Measurements from ENCODE around the gene FGF9.

The FGF9 gene

GRCh38 chr13:21670883-21671619 is at the start of gene FGF9:
Gene FGF9 (plus strand): TSS chr13:21671073. CDS start chr13:21671913, 840 bp downstream.
- Mint-ChIP-seq H3K27me3 (peaks cover 8% of the 10 kb centered on the region), H3K4me1 (peaks cover 44% of the 10 kb centered on the region), H3K27ac (peak within 1 kb of the TSS; percentile 72), H3K36me3 (no peaks in the 10 kb centered on the region), H3K4me3 (peak within 1 kb of the TSS; percentile 91), H3K9me3 (no peaks in the 10 kb centered on the region)

GRCh38 chr13:21625366-21625765 is 45.5 kb upstream of the FGF9 start:
- Mint-ChIP-seq H3K4me1 (no peaks in the 10 kb centered on the region), H3K4me3 (no peak overlapping the region), H3K27ac (no peak overlapping the region), H3K36me3 (no peaks in the 10 kb centered on the region), H3K27me3 (peaks cover 1% of the 10 kb centered on the region), H3K9me3 (no peaks in the 10 kb centered on the region)

GRCh38 chr13:21632196-21632595 is 38.7 kb upstream of the FGF9 start:
- H3K27me3 Mint-ChIP-seq = peaks cover 3% of the 10 kb centered on the region
- H3K4me1 Mint-ChIP-seq = no peaks in the 10 kb centered on the region
- H3K36me3 Mint-ChIP-seq = peaks cover 3% of the 10 kb centered on the region
- H3K27ac Mint-ChIP-seq = no peak overlapping the region
- H3K9me3 Mint-ChIP-seq = peaks cover 9% of the 10 kb centered on the region
- no peak overlapping the region for H3K4me3 Mint-ChIP-seq

GRCh38 chr13:21636656-21637055 is 34.2 kb upstream of the FGF9 start:
- H3K4me3 Mint-ChIP-seq = no peak overlapping the region
- no peaks in the 10 kb centered on the region for H3K4me1 Mint-ChIP-seq
- H3K36me3 Mint-ChIP-seq = peaks cover 2% of the 10 kb centered on the region
- peaks cover 8% of the 10 kb centered on the region for H3K9me3 Mint-ChIP-seq
- no peak overlapping the region for H3K27ac Mint-ChIP-seq
- peaks cover 4% of the 10 kb centered on the region for H3K27me3 Mint-ChIP-seq

GRCh38 chr13:21637296-21637695 is 33.6 kb upstream of the FGF9 start:
- H3K27me3 Mint-ChIP-seq = peaks cover 1% of the 10 kb centered on the region
- H3K9me3 Mint-ChIP-seq = peaks cover 1% of the 10 kb centered on the region
- no peak overlapping the region for H3K4me3 Mint-ChIP-seq
- H3K36me3 Mint-ChIP-seq = no peaks in the 10 kb centered on the region
- H3K27ac Mint-ChIP-seq = no peak overlapping the region
- no peaks in the 10 kb centered on the region for H3K4me1 Mint-ChIP-seq

GRCh38 chr13:21638319-21639282 is 32.3 kb upstream of the FGF9 start:
- Mint-ChIP-seq H3K9me3 (no peaks in the 10 kb centered on the region), H3K36me3 (no peaks in the 10 kb centered on the region), H3K4me3 (no peak overlapping the region), H3K27me3 (peaks cover 1% of the 10 kb centered on the region), H3K27ac (no peak overlapping the region), H3K4me1 (no peaks in the 10 kb centered on the region)

GRCh38 chr13:21639561-21639960 is 31.3 kb upstream of the FGF9 start:
- Mint-ChIP-seq H3K4me1 (no peaks in the 10 kb centered on the region), H3K27ac (no peak overlapping the region), H3K4me3 (no peak overlapping the region), H3K9me3 (no peaks in the 10 kb centered on the region), H3K27me3 (peaks cover 1% of the 10 kb centered on the region), H3K36me3 (no peaks in the 10 kb centered on the region)

GRCh38 chr13:21641629-21642028 is 29.2 kb upstream of the FGF9 start:
- H3K27me3 Mint-ChIP-seq = peaks cover 1% of the 10 kb centered on the region
- no peaks in the 10 kb centered on the region for H3K9me3 Mint-ChIP-seq
- H3K4me3 Mint-ChIP-seq = no peak overlapping the region
- H3K4me1 Mint-ChIP-seq = no peaks in the 10 kb centered on the region
- no peak overlapping the region for H3K27ac Mint-ChIP-seq
- H3K36me3 Mint-ChIP-seq = no peaks in the 10 kb centered on the region

- Mint-ChIP-seq H3K27ac (no peak overlapping the region), H3K27me3 (peaks cover 21% of the 10 kb centered on the region), H3K9me3 (peaks cover 14% of the 10 kb centered on the region), H3K4me3 (no peak overlapping the region), H3K4me1 (no peaks in the 10 kb centered on the region), H3K36me3 (peaks cover 8% of the 10 kb centered on the region)
Observed at GRCh38 chr13:21657538-21657937, 13.3 kb upstream of the FGF9 start.

GRCh38 chr13:21659087-21659486 is 11.8 kb upstream of the FGF9 start:
- peaks cover 14% of the 10 kb centered on the region for H3K9me3 Mint-ChIP-seq
- H3K27ac Mint-ChIP-seq = no peak overlapping the region
- no peak overlapping the region for H3K4me3 Mint-ChIP-seq

GRCh38 chr13:21661097-21661909 is 9.6 kb upstream of the FGF9 start:
- H3K27me3 Mint-ChIP-seq = peaks cover 16% of the 10 kb centered on the region
- H3K4me3 Mint-ChIP-seq = no peak overlapping the region
- peaks cover 6% of the 10 kb centered on the region for H3K9me3 Mint-ChIP-seq
- H3K27ac Mint-ChIP-seq = no peak overlapping the region
- H3K4me1 Mint-ChIP-seq = no peaks in the 10 kb centered on the region
- peaks cover 4% of the 10 kb centered on the region for H3K36me3 Mint-ChIP-seq

More at GRCh38 chr13:21659087-21659486, 11.8 kb upstream of the FGF9 start:
- peaks cover 21% of the 10 kb centered on the region for H3K27me3 Mint-ChIP-seq
- H3K36me3 Mint-ChIP-seq = peaks cover 8% of the 10 kb centered on the region
- no peaks in the 10 kb centered on the region for H3K4me1 Mint-ChIP-seq

- Mint-ChIP-seq H3K36me3 (peaks cover 2% of the 10 kb centered on the region), H3K4me3 (no peak overlapping the region), H3K9me3 (no peaks in the 10 kb centered on the region), H3K27ac (no peak overlapping the region), H3K4me1 (no peaks in the 10 kb centered on the region), H3K27me3 (peaks cover 15% of the 10 kb centered on the region)
Observed at GRCh38 chr13:21663197-21663596, 7.7 kb upstream of the FGF9 start.

- H3K9me3 Mint-ChIP-seq = no peaks in the 10 kb centered on the region
- H3K27ac Mint-ChIP-seq = no peak overlapping the region
- H3K27me3 Mint-ChIP-seq = peaks cover 8% of the 10 kb centered on the region
- H3K4me1 Mint-ChIP-seq = peaks cover 39% of the 10 kb centered on the region
- peak overlapping the region; percentile 92 for H3K4me3 Mint-ChIP-seq
- no peaks in the 10 kb centered on the region for H3K36me3 Mint-ChIP-seq
Observed at GRCh38 chr13:21668732-21669275, 2.1 kb upstream of the FGF9 start.

GRCh38 chr13:21670006-21670882 is 629 bp upstream of the FGF9 start:
- H3K4me3 Mint-ChIP-seq = peak overlapping the region; percentile 92
- peaks cover 39% of the 10 kb centered on the region for H3K4me1 Mint-ChIP-seq
- peaks cover 8% of the 10 kb centered on the region for H3K27me3 Mint-ChIP-seq
- H3K36me3 Mint-ChIP-seq = no peaks in the 10 kb centered on the region
- H3K27ac Mint-ChIP-seq = no peak overlapping the region
- H3K9me3 Mint-ChIP-seq = no peaks in the 10 kb centered on the region
